GM04504 (cell line): Measurements from ENCODE around the gene PEPD.

Source experiments
- DNase-seq: peaks from one replicate; pipeline ENCODE4 v3.0.0-alpha.2; 2012; ENCODE audit warnings: low read depth

PEPD gene

DNA sequence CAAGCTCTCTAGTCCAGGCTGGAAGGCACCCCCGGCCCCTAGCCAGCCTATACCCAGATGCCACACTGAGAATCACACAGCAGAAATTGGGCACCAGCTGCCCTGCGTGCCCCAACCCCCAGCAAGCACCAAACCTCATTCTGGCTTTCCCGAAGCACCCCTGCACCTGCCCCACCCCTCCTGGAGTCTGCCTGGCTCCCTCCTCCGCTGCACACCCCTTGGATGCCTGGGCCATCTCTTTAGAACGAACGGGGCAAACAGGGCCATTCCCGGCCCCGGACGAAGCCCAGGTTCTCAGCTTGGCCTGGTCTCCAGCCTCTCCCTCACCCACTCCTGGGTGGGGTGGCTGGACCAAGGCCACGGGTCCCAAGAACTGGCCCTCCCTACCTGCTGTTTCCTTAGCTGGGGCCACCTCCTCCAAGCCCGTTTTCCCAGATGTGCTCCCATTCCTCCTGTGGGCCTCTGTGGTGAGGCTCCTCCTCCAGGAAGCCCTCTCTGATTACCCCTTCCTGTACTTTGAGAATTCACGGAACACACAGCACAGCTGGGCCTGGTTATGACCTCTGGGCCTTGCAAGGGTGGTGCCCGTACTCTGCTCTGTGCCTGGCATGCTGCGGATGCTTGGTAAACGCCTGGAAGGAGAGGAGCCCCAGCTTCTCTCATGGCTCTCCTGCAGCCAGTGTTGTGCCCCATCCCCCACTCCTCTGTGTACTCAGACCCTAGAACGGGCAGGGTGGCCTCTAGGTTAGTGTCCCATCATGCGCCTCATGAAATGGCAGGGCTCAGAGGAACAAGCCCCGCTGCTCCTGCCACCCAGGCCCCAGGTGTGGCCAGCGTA lies 126.6 kb downstream of the PEPD start:
- no peak for DNase-seq

DNA sequence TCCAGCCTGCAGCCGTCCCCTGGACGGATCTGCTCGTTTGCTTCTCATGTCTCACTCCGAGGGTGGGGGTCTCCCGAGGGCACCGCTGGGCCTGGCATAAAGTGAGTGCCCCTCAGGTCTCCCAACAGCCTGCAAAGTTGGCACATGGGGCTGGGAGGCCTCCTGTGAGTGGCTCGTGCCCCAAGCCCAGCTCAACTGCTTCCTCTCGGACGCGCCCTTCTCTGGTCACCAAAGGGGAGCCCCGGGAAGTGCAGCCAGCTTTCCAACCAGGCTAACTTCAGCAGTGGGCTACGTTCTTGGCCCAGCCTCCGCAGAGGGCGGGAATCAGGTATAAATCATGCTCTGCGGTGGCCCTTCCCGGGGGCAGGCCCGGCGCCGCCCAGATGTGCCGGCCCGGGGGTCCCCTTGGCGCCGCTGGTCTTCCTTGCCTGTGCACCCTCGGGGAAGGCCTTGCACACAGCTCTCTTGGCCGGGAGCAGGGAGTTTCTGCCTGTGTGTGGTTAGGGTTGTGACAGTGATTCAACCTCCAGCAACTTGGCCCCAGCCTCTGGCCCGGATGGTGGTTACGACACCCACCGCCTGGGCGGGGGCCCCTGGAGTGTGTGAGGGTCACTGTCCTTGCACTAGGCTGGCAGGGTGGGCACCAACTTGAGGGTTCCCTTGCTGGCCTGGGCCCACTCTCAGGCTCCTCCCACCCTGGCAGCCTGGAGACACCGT lies 127.4 kb downstream of the PEPD start:
- peak; percentile 84 for DNase-seq

DNA sequence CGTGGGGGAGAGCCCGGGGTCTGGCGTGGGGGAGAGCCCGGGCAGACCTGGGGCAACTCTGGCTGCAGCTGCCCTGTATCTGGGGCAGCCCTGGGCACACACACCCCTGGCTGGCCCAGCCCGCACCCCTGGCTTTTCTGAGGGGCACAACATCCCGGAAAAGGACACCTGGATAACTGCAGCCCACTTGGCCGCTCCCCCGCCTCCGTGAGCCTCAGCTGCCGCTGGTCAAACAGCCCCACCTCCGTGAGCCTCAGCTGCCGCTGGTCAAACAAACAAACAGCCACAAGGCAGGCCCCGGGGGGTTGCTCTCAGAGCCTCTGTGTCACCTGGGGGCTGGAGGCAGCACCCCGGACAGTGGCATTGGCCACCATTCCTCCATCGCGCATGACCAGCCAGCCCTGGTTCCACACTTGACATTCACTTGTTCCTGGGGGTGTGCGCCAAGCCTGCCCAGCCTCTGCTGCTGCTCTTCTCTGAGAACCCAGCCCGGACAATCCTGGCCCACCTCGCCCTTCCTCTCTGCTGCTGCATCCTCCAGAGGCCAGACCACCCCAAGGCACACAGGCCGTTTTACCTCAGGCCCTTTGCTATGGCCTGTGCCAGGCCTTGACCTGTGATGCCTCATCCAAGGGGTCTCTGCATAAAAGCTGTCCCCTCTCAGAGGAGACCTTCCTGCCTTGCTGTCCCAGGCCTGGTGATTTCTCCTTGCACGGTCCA lies 128.1 kb downstream of the PEPD start:
- DNase-seq, result no peak

DNA sequence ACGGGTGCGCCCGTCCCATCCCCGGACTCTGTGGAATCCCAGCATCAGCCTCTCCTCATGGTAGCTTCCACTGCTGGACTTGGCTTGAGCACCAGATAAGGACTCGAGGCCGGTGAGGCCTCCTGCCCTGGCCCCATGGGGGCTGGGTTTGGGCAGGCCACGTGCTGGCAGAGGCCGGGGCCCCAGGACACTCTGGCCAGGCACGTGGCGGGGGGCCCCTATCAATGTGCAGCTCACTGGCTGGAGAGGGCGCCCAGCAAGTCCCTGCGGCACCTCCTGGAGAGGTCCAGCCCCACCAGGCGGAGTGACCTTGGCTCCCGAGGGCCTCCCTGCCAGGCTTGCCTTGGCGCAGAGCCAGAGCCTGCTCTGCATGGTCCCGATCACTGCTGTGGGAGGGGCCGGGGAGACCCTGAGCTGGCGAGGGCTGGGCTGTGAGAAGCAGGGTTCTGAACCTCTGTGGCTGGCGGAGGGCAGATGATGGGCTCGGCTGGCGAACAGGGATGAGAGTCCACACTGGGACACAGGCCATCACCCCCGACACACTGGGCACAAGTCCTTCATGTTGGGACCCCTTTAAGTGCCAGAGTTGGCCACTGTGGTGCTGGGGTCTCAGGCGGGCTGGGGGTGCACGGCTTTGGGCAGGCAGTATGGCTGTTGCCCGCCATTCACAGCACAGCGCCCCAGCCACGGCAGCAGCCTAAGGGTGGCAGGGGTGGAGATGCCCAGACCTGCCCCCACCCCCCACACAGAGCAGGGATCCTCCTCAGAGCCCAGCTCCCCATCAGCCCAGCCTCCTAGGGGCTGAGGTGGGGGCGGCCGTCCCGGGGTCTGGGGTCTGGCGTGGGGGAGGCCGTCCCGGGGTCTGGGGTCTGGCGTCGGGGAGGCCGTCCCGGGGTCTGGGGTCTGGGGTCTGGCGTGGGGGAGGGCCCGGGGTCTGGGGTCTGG lies 129.0 kb downstream of the PEPD start:
- DNase-seq, result no peak

DNA sequence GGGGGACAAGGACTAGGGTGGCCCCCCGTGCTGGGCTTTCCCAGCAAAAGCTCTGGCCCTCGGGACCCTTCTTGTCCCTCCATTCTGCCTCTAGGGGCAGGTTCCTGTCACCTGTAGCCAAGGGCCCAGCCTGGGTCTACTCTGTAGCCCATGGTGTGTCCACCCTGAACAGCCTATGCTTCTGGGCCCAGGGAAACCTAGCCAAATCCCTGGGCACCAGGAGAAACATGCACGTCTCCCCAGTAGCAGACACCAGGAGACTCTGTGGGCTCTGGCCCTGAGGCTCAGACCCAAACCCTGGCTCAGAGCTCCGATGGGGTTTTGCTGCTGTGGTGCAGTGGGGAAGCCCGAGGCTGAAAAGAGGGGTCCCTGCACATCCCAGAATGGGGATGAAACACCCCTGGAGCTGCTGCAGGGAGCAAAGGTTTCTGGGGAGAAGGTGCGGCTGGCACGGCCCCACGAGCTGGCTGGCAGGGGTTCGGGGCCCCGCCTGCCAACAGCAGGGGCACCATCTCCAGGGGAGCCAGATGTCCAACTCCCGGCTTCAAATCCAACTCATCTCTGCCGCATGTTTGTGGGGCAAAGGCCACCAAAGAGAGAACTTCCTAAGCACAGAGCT lies 129.9 kb downstream of the PEPD start:
- no peak for DNase-seq

DNA sequence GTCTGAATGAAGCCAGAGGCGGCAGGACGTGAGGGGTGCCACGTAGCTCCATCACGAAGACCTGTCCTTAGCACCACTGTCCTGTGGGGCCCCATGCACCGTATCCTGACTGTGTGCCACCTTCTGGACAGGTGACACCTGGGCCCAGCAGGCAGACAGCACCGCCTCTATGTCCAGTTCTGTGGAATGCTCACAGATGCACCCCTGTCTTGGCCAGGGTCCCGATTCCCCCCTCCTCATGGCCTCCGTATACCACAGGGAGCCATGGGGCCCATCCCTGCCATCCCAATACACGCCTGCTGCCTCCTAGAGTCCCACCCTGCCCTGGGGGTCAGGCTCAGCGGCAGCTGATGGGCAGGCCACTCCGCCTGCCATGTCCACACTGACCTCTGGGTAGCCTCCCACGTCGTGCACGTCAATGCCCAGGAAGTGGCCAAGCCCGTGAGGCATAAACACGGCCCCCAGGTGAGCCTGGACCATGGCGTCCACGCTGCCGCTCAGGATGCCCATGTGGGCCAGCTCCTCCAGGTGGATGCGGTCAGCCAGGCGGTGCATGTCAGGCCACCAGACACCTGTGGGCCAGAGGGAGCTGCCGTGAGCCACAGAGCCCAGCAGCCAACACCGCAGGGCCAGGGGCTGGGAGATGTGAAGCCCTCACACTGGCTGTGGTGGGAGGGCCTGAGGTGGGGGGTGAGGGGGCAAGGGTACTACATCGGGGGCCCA lies 130.5 kb downstream of the PEPD start:
- no peak for DNase-seq

DNA sequence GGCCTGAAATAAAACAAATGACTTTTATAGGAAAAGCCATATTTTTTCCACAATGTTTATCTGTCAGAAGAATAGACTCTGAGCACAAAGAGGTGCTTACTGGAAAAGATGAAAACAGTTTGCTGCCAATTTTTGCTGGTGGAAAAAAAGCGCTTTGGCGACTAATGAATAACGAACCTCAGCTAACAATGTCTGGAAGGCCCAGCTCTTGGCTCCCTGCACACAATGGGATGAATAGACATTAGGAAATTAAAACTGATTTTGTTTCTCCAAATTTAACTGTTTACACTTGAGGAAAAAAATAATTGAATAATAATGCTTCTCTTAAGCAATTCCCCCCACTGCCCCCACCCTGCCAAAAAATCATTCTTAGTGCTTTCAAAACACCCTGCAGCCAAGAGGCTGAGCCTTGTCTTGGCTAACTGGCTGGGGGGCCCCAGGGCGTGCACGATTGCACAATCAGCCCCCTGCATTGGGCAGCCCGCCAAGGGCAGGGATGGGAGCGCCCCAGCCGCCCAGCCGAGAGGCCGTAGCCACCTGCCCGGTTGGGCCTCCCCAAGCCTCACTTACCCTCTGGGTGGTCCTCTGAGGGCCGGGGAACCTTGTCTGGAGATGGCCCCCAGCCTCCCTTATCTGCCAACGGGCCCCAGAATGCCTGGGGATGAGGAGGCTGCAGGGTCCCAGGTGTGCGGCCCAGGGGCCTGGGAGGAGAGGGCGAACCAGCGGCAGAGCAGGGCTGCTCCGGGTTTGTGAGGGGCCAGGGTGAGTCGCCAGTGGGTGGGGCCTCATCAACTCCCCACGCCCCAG lies 131.3 kb downstream of the PEPD start:
- no peak for DNase-seq

DNA sequence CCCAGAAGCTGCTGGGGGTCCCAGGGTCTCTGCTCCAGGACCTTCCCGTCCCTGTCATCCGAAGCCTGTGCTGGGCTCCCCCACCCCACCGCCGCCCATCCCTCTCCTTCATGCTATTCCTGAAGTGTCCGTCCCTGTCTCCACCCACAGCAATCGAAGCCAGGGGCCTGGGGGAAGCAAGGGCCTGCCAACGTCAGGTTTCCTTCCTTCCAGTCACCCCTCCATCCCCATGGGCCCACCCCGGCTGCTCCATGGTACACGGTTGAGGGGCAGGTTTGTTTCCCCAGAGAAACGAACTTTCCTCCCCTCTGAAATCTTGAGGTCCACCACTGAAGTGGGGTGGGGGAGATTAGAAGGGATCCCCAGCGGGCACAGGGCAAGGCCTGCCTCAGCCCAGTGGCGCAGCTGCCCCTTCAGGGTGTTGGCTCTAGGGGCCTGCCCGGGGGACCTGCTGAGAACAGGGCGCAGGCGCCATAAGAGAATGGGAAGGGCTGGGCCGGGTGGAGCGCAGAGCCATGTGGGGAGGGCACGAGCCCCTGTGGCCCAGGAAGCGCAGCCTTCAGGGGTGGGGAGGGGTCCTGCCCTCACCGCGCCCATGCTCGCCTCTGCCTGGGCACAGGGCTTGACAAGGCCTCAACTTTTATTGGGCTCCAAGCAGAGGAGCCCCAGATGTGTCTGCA lies 132.0 kb downstream of the PEPD start:
- DNase-seq, result no peak

DNA sequence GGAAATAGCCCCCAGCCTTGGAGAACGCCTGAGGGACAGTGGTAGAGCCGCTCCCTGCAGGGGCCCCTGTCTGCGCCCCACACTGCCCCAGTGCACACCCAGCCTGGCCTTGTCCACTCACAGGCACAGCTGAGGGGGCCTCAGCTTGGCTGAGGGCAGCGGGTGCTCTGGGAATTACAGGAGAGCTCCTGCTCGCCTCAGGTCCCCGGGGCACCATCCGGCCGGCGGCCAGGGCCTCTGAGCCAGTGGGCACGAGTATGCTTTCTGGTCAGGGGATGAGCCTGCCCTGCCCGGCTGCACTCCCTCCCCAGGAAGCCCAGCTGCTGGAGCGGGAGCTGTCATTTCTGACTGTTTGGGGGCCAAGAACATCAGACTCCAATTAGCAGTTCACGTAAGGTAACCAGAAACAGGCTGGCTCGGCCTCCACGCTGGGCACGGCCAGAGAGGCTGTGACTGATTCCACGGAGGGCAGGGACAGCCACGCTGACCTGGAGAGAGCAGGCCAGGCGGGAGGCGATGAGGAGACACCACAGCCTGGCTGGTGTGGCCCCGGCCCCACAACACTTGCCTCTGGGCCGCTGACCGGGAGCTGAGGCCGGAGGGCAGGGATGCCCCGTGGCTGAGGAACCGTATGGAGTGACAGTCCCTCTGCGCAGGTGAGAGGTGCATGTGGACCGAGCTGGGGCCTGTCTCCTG lies 132.7 kb downstream of the PEPD start:
- DNase-seq, result no peak

DNA sequence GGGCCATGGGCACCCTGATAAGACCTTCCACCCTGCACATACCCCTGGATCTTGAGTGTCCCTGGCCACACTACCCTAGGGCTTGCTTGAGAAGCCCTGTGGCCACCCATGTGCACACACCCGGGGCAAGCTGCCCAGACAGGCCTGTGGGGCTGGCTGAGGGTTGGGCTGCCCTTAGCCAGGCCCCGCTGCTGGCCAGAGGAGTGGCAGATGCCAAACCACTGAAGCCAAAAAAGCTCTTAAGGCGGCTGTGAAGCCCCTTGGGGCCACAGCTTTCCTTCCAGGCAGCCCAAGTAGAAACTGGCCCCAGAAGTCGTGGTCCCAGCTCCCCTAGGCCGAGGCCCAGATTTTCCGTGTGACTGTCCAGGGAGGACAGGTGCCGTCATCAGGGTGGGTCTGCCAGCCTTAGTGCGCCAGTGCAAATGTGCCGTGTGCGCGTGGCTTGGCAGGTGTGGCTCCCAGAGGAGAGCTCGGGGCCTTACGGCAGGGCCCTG lies 133.3 kb downstream of the PEPD start:
- no peak for DNase-seq

DNA sequence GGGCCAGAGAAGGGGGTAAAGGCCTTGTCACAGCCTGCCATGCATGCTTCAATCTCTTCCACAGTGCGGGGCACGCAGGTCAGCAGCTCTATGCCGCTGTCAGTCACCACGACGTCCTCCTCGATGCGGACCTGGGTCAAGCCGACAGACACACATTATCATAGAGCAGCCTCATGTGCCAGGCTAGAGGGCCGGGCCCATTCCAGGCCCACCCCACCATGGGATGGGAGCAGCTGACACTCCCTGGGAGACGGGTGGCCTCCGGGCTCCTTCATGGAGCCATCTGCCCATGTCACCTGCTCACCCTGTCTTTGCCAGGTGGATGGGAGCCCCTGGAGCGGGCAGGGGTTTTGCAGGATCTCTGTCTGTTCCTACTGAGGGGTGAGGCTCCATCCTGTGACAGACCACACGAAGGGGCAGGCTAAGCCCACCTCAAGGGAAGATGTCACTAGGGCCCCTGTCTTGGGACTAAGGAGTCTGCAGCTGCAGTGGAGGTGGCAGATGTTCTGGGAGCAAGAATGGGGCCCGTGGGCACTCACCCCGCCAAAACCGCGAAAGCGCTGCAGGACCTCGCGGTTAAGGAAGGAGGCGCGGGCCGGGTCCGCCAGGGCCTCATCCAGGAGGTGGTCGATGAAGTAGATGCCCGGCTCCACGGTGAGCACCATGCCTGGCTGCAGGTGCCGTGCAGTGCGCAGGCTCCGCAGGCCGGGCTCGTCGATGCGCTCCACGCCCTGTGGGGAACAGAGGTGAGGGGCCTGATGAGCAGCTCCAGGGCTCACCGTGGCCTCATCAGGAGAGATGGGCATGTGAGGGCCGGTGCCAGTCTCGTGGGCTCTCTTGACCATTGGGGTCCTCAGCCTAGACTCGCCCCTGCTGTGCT lies 134.0 kb downstream of the PEPD start:
- DNase-seq, result no peak

DNA sequence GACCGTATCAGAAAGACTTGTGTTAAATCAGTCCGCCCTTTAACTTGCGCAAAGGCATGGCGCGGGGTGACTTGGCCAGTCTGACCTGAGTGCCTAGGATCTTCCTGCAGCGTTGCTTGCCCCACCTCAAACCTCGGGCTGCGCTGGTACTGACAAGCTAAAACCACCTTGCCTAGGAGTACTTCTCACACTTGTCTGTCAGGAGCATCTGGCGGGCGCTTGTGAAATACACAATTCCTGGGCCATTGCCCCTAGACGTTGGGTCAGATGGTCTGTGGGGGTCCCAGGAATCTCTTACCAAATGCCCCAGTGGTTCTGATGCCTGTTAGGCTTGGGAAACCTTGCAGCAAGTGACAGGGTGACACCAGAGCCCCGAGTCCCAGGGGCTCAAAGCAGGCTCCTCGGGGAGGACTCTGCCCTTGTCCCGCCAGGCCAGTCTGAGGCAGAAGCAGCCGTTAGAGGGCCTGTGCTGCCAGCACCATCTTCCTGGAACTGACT lies 135.2 kb downstream of the PEPD start:
- DNase-seq, result no peak

DNA sequence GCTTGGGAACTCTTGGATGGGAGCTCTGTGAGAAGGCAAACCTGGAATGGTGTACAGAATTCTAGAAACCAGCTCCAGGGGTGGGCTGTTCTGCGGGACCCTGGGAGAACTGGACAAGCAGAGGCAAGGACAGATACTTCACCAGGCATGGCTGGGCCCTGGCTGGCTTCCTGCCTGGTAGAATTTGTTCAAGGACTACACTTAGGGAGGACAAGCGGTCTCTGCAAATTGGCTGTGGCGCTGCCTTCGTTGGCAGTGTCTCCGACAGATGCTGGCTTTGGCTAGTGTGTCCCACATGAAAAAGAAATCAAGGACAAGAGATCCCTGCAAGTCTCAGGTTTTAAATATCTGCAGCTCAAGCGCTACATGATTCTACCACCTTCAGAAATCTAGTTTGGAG lies 135.6 kb downstream of the PEPD start:
- no peak for DNase-seq

DNA sequence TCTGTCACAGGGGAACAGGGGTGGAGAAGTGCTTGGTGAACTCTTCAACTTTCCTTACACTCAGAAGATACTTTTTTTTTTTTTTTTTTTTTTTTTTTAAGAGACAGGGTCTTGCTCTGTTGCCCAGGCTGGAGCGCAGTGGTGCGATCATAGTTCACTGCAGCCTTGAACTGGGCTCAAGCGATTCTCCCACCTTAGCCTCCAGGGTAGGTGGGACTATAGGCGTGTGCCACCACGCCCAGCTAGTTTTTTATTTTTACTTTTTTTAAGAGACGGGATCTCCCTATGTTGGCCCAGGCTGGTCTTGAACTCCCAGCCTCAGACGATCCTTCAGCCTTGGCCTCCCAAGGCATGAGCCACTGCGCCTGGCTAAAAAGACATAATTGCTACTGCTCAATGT lies 136.6 kb downstream of the PEPD start:
- DNase-seq, result no peak

DNA sequence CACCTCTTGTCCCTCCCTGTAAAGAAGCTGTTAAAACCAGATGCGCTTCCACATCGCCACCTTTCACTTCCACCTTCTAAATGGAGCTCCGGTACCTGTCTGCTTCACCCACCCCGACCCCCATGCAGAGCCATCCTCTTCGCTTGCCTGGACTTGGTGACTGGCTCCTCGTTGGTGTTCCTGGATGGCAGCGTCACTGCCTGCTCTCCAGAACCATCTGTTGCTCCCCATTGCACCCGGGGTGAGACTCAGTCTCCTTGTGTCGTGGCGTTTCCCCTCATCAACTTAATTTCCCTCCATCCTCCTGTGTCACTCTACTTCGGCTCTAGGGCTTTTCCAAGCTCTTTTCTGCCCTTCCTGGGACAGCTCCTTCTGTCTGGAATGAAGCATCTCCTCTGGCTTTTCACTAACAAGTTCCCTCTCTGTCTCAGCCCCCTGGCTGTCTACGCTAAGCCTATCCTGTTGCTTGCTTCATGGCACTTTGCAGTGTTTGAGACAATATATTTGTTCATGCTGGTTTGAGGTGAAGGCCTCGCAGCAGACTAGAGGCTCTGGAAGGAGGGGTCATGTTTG lies 137.8 kb downstream of the PEPD start:
- no peak for DNase-seq

DNA sequence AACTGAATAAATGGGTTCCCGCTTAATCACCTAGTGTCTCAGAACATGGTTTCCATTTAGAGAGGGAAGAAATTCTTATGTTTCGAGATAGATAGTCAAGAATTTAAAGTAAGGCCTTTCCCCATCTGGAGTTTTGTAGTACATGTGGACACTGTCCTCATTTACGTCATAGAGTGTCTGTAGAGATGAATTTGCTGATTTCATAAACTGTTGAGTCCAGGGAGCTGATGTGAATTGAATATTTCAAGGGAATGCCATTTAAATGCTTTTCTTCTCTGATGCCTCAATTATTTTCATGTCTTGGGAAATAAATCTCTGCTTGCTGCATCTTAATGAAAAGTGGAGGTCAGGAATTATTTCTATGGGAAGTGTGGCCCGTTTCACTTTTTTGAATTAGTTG lies 138.6 kb downstream of the PEPD start:
- no peak for DNase-seq

DNA sequence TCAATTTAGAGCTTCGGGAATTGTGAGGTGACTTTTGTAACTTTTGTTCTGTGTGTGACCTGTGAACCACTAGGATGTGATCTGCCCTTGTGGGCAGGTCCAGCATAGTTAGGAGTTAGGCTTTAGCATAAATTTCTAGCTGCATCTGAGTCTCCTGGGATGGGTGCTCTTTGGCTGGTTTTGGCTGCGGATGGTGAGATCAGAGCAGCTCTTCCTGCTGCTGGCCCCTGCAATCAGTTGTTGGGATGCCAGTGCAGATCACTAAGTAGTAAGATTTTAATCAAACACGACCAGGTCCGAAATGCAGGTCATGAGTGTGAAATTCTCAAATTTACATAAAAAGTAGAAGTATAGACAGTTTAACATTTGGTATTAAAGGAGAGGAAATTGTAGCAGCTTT lies 139.6 kb downstream of the PEPD start:
- DNase-seq, result no peak
